BLaER1 treated with 17β-estradiol and CSF1 and Interleukin-3, amounts not matched to agents 10 nM and 100 nM (cell line): Measurements from ENCODE around the gene WDPCP.
"Not testable (repeated sequence)": the region's sequence is repeated elsewhere in the genome, so short reads cannot be mapped to it uniquely, and the experiment has no call there.

ENCODE experiments used
- H3K27ac ChIP-seq, 11 experiments: shearing (Covaris generic); formaldehyde crosslinking; 2 replicates each; pipeline ENCODE4 v1.8.1; 2022
- H3K27me3 ChIP-seq, 11 experiments: shearing (Covaris generic); formaldehyde crosslinking; 2 replicates each; pipeline ENCODE4 v1.8.1; 2022
- H3K36me3 ChIP-seq, 11 experiments: shearing (Covaris generic); formaldehyde crosslinking; 2 replicates each; pipeline ENCODE4 v1.8.1; 2022
- H3K4me1 ChIP-seq, 10 experiments: shearing (Covaris generic); formaldehyde crosslinking; 2 replicates each; pipeline ENCODE4 v1.8.1; 2022
- H3K4me2 ChIP-seq, 11 experiments: shearing (Covaris generic); formaldehyde crosslinking; 2 replicates each; pipeline ENCODE4 v1.8.1; 2022
- H3K4me3 ChIP-seq, 10 experiments: shearing (Covaris generic); formaldehyde crosslinking; 2 replicates each; pipeline ENCODE4 v1.8.1; 2022
- H3K9ac ChIP-seq, 11 experiments: shearing (Covaris generic); formaldehyde crosslinking; 2 replicates each; pipeline ENCODE4 v1.8.1; 2022
- H3K9me3 ChIP-seq, 11 experiments: shearing (Covaris generic); formaldehyde crosslinking; replicated peaks in 1 of 11; 2 replicates each; pipeline ENCODE4 v1.8.1; 2022
- H4K20me1 ChIP-seq, 11 experiments: shearing (Covaris generic); formaldehyde crosslinking; 2 replicates each; pipeline ENCODE4 v1.8.1; 2022
- Cebpa-rat ChIP-seq, 11 experiments: shearing (Covaris generic); IDR thresholded peaks; 2 replicates each; pipeline ENCODE4 v1.8.1; 2022

WDPCP gene

DNA sequence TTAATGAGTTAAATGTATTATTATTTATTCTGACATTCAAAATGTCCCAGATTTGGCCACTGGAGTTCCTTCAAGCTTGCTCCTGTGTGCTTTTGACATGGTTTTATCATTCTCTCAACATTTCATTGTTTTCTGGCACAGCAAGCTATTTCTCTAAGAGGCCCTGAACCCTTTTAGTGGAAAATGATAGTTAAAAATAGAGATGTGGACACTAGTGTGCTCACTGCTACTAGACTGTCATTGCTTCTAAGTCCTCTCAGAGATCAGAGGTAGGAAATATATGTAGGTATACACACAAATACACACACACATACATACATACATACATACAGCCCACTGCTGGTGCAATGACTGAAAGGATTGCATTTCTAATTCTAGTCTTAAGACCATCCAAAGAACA lies 25.5 kb downstream of the WDPCP start:
- H3K36me3 ChIP-seq: peaks cover 0 to 27% (median 9%) of the 10 kb centered on the region in 11 experiments; a peak in 11 of 22 replicates
- no peak overlapping the region for H3K27ac ChIP-seq
- no peaks in the 10 kb centered on the region for H3K27me3 ChIP-seq
- H3K9me3 ChIP-seq: peaks cover 49 to 62% (median 57%) of the 10 kb centered on the region in 11 experiments
- peaks cover 0 to 5% (median 0%) of the 10 kb centered on the region in 10 experiments; a peak in 4 of 20 replicates for H3K4me1 ChIP-seq
- no peaks in the 10 kb centered on the region for H4K20me1 ChIP-seq
- H3K4me3 ChIP-seq: no peak overlapping the region
- H3K9ac ChIP-seq: no peak overlapping the region
- TF ChIP-seq Cebpa-rat (IDR thresholded peaks at IDR 0.05): no peak
- H3K4me2 ChIP-seq: no peak overlapping the region

DNA sequence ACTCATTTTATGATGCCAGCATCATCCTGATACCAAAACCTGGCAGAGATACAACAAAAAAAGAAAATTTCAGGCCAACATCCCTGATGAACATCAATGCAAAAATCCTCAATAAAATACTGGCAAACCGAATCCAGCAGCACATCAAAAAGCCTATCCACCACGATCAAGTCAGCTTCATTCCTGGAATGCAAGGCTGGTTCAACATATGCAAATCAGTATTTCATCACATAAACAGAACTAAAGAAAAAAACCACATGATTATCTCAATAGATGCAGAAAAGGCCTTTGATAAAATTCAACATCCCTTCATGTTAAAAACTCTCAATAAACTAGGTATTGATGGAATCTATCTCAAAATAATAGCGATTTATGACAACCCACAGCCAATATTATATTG lies 29.4 kb downstream of the WDPCP start:
- peaks cover 46 to 71% (median 59%) of the 10 kb centered on the region in 11 experiments for H3K9me3 ChIP-seq
- not testable (repeated sequence) for H3K4me1 ChIP-seq, H3K4me3 ChIP-seq, H4K20me1 ChIP-seq, H3K27ac ChIP-seq, H3K27me3 ChIP-seq, H3K9ac ChIP-seq, H3K4me2 ChIP-seq
- H3K36me3 ChIP-seq: peaks cover 7 to 38% (median 14%) of the 10 kb centered on the region in 11 experiments; a peak in 20 of 22 replicates

DNA sequence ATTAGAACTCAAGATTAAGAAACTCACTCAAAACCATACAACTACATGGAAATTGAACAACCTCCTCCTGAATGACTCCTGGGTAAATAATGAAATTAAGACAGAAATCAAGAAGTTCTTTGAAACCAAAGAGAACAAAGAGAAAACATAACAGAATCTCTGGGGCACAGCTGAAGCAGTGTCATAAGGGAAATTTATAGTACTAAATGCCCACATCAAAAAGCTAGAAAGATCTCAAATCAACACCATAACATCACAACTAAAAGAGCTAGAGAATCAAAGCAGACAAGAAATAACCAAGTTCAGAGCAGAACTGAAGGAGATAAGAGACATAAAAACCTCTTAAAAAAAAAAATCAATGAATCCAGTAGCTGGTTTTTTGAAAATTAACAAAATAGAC lies 30.5 kb downstream of the WDPCP start:
- not testable (repeated sequence) for H3K27ac ChIP-seq

DNA sequence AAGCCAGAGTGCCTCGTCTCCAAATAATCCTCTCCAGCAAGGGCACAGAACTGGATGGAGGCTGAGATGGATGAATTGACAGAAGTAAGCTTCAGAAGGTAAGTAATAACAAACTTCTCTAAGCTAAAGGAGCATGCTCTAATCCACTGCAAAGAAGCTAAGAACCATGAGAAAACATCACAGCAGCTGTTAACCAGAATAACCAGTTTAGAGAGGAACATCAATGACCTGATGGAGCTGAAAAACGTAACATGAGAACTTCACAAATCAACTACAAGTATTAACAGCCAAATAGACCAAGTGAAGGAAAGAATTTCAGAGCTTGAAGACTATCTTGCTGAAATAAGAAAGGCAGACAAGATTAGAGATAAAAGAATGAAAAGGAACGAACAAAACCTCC lies 32.3 kb downstream of the WDPCP start:
- Histone ChIP-seq H3K4me2 (no peak overlapping the region), H3K4me3 (no peak overlapping the region)

More for the DNA sequence above, 30.5 kb downstream of the WDPCP start:
- Histone ChIP-seq H3K36me3 (peaks cover 7 to 32% (median 14%) of the 10 kb centered on the region in 11 experiments; a peak in 18 of 22 replicates), H3K4me2 (peak overlapping the region in 2 of 11 experiments; percentile 3 to 28; a peak in 2 of 22 replicates), H3K9me3 (peaks cover 46 to 71% (median 59%) of the 10 kb centered on the region in 11 experiments)
- not testable (repeated sequence) for H3K27me3 ChIP-seq, H4K20me1 ChIP-seq, H3K4me3 ChIP-seq, H3K9ac ChIP-seq, H3K4me1 ChIP-seq

DNA sequence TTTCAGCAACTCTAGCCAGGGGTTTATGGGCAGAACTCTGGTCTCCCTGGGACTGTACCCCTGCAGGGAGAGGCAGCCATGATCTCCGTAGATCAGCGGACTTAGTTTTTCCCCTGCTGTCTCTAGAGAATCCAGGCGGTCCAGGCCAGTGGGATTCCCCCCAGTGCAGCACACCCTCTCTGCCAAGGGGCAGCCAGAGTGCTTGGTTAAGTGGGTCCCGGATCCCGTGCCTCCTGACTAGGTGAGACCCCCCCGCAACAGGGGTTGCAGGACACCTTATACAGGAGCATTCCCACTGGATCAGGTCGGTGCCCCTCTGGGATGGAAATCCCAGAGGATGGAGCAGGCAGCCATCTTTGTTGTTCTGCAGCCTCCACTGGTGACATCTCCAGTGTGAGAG lies 33.0 kb downstream of the WDPCP start:
- Histone ChIP-seq H3K27me3 (no peaks in the 10 kb centered on the region), H3K4me1 (peaks cover 0 to 11% (median under 1%) of the 10 kb centered on the region in 10 experiments; a peak in 7 of 20 replicates), H4K20me1 (no peaks in the 10 kb centered on the region), H3K27ac (no peak overlapping the region), H3K9ac (no peak overlapping the region), H3K36me3 (peaks cover 5 to 32% (median 14%) of the 10 kb centered on the region in 11 experiments; a peak in 16 of 22 replicates), H3K9me3 (peaks cover 34 to 55% (median 47%) of the 10 kb centered on the region in 11 experiments), H3K4me2 (no peak overlapping the region), H3K4me3 (no peak overlapping the region)
- TF ChIP-seq Cebpa-rat (IDR thresholded peaks at IDR 0.05): no peak

More for the DNA sequence above, 32.3 kb downstream of the WDPCP start:
- Histone ChIP-seq H3K27ac (no peak overlapping the region), H3K36me3 (peaks cover 7 to 32% (median 14%) of the 10 kb centered on the region in 11 experiments; a peak in 17 of 22 replicates), H3K9me3 (peaks cover 40 to 60% (median 53%) of the 10 kb centered on the region in 11 experiments), H3K27me3 (no peaks in the 10 kb centered on the region), H3K4me1 (peaks cover 0 to 10% (median 0%) of the 10 kb centered on the region in 10 experiments; a peak in 4 of 20 replicates), H4K20me1 (no peaks in the 10 kb centered on the region), H3K9ac (no peak overlapping the region)
- TF ChIP-seq Cebpa-rat (IDR thresholded peaks at IDR 0.05): no peak

- Histone ChIP-seq H3K27ac (no peak overlapping the region), H3K9ac (no peak overlapping the region), H4K20me1 (no peaks in the 10 kb centered on the region), H3K9me3 (peaks cover 13 to 36% (median 25%) of the 10 kb centered on the region in 11 experiments; a peak in 20 of 22 replicates), H3K36me3 (peaks cover 5 to 23% (median 12%) of the 10 kb centered on the region in 11 experiments; a peak in 15 of 22 replicates), H3K4me2 (no peak overlapping the region), H3K4me1 (peaks cover 0 to 12% (median 7%) of the 10 kb centered on the region in 10 experiments; a peak in 8 of 20 replicates), H3K4me3 (no peak overlapping the region), H3K27me3 (no peaks in the 10 kb centered on the region)
- TF ChIP-seq Cebpa-rat (IDR thresholded peaks at IDR 0.05): no peak
Observed at GRCh38 chr2:63553049-63553448, 35.2 kb downstream of the WDPCP start.

- H3K4me1 ChIP-seq: peaks cover 0 to 6% (median 2%) of the 10 kb centered on the region in 10 experiments; a peak in 5 of 20 replicates
- no peak for TF ChIP-seq Cebpa-rat (IDR thresholded peaks at IDR 0.05)
- H3K27ac ChIP-seq: no peak overlapping the region
- H3K27me3 ChIP-seq: no peaks in the 10 kb centered on the region
- no peaks in the 10 kb centered on the region for H4K20me1 ChIP-seq
- H3K36me3 ChIP-seq: no peaks in the 10 kb centered on the region
- H3K9me3 ChIP-seq: 0 out of 22 replicates have a peak, but pooled peaks cover 0 to 5% (median 0%) of the 10 kb centered on the region in 11 experiments
- no peak overlapping the region for H3K4me2 ChIP-seq
- H3K4me3 ChIP-seq: no peak overlapping the region
- H3K9ac ChIP-seq: no peak overlapping the region
Observed at GRCh38 chr2:63545023-63545422, 43.3 kb downstream of the WDPCP start.

- H3K4me2 ChIP-seq: no peak overlapping the region
- H3K9ac ChIP-seq: no peak overlapping the region
- no peak for TF ChIP-seq Cebpa-rat (IDR thresholded peaks at IDR 0.05)
- no peaks in the 10 kb centered on the region for H4K20me1 ChIP-seq
- no peak overlapping the region for H3K4me3 ChIP-seq
- H3K27ac ChIP-seq: no peak overlapping the region
- 0 out of 22 replicates have a peak, but pooled peaks cover 0 to 5% (median 0%) of the 10 kb centered on the region in 11 experiments for H3K9me3 ChIP-seq
- no peaks in the 10 kb centered on the region for H3K27me3 ChIP-seq
- no peaks in the 10 kb centered on the region for H3K36me3 ChIP-seq
- no peaks in the 10 kb centered on the region for H3K4me1 ChIP-seq
Observed at GRCh38 chr2:63544017-63544627, 44.2 kb downstream of the WDPCP start.

GRCh38 chr2:63539416-63540162 lies 48.7 kb downstream of the WDPCP start:
- Histone ChIP-seq H3K9me3 (peaks cover 8 to 17% (median 11%) of the 10 kb centered on the region in 11 experiments; a peak in 16 of 22 replicates), H3K4me3 (no peak overlapping the region), H3K4me2 (no peak overlapping the region), H3K9ac (no peak overlapping the region), H3K27ac (no peak overlapping the region), H3K36me3 (no peaks in the 10 kb centered on the region), H4K20me1 (no peaks in the 10 kb centered on the region), H3K27me3 (no peaks in the 10 kb centered on the region), H3K4me1 (no peaks in the 10 kb centered on the region)
- TF ChIP-seq Cebpa-rat (IDR thresholded peaks at IDR 0.05): no peak
